ENCODE data around the gene CPNE2.

The CPNE2 gene

DNA sequence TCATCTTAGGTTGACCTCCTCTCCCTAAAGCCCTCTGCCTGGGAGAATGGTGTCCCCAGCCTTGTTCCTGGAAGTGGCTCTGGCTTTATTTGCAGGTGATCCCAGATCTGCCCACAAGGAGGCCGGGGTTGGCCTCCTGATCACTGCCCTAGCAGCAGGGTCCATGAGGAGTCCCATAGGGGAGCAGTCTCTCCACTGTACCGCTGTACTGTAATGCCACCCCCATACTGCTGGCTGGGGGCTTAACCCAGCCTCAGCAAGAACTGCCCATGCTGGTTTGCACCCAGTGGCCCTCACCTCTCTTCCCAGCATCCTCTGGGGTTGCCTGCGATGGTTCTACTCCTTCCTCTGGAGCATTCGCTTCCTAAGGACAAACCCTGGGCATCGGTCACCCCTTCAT lies 54.4 kb downstream of the CPNE2 start:
- DNase-seq = no peak

- DNase-seq = no peak
Measured at GRCh38 chr16:57147381-57148221, 55.2 kb downstream of the CPNE2 start.

GRCh38 chr16:57148481-57148880 lies 56.1 kb downstream of the CPNE2 start:
- DNase-seq = no peak

GRCh38 chr16:57149391-57149790 lies 57.0 kb downstream of the CPNE2 start:
- DNase-seq = no peak

- no peak for DNase-seq
Measured at GRCh38 chr16:57150682-57151330, 58.4 kb downstream of the CPNE2 start.

DNA sequence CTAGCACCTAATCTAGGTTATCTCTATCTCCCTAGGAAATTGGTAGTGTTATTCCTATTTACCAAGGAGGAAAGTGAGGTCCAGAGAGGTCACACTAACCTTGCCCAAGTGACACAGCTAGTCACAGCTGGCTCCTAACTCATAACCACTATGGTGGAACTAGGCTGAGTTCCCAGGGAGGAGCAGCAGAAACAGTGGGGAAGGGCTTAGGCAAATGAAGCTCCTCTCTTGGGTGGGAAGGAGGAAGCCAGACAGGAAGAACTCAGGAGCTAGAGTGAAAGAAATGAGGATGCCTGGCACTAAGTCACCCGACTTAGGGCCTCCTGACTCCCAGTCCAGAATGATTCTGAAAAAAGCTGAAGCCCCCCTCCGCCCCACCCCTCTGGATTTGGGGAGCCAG lies 59.0 kb downstream of the CPNE2 start:
- no peak for DNase-seq

- no peak for DNase-seq
Measured at GRCh38 chr16:57152096-57153093, 60.0 kb downstream of the CPNE2 start.

DNA sequence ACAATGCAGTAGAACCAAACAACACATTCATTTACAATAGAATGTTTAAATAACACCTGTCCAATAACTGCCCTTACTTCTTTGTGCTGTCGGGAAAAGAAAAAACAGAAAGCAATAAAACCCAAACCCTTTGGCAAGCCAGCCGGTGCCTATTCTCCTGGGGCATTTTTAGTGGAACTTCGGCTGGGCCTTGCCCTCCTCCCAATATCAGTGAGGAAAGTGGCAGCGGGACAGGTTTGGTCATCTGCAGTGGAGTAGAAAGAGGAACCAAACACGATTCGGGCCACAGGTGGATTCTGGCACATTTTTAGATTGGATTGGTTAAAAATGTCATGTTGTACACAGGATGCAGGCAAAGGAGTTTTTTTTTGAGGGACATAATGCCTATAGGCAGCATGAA lies 61.5 kb downstream of the CPNE2 start:
- no peak for DNase-seq

- DNase-seq = no peak
Measured at GRCh38 chr16:57155702-57156350, 63.4 kb downstream of the CPNE2 start.

DNA sequence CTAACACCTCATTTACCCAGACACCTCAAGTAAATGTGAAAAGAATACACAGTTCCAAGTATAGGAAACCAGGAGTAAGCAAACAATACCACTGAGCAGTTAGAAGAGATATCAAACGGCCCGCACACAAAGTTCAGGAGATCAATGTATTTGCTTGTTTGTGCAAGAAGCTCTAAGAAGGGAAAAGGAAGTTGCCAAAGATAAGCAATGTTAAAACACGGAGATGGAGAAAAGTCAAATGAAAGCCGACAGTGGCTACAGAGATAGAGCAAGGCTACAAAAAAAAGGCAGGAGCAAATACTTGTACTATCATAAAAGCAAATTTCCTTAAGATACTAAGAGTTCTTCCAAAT lies 63.9 kb downstream of the CPNE2 start:
- DNase-seq = no peak

- no peak for DNase-seq
Measured at GRCh38 chr16:57157533-57157932, 65.2 kb downstream of the CPNE2 start.

GRCh38 chr16:57159447-57159846 lies 67.1 kb downstream of the CPNE2 start:
- no peak for DNase-seq

GRCh38 chr16:57163842-57164241 lies 71.5 kb downstream of the CPNE2 start:
- DNase-seq = no peak

GRCh38 chr16:57165483-57165882 lies 73.1 kb downstream of the CPNE2 start:
- DNase-seq = no peak

DNA sequence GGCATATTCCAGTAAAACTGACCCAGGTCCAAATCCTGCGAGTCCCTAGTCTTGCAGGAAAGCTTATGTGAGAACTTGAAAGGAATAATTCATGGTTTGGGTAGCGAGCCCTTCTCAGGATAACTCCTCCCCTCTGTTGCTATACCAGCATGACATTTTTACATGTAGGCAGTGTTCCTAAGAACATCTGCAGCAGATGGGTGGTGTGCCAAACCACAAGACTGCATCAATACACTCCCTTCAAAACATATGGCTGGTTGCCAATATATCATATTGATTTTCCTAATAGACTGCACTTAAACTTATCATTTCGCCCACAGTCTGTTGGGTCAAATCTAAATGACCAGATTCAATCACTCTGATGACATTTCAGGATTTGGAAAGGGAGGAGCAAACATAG lies 73.6 kb downstream of the CPNE2 start:
- no peak for DNase-seq

- no peak for DNase-seq
Measured at GRCh38 chr16:57166451-57166850, 74.1 kb downstream of the CPNE2 start.

GRCh38 chr16:57166951-57167350 lies 74.6 kb downstream of the CPNE2 start:
- DNase-seq = no peak

GRCh38 chr16:57167538-57167937 lies 75.2 kb downstream of the CPNE2 start:
- DNase-seq = no peak

DNA sequence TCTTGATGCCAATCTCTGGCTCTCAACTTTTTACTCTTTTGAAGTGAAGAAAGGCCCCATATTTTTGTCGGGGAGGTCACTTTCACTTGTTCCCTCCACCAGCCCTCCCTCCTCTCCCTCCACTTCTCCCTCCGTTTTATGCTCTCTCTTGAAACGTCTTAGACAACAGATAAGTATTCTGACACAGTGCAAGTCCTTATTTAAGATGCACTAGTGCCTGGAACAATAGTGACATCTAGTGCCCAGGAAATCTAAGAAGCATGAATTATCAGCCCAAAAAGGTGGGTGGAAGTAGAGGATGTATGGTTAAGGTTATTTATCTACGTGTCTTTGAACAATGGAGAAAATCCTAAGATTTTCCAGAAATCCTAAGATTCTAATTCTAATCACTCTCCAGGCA lies 75.6 kb downstream of the CPNE2 start:
- DNase-seq = peak; percentile 39

GRCh38 chr16:57169327-57169726 lies 76.9 kb downstream of the CPNE2 start:
- no peak for DNase-seq

DNA sequence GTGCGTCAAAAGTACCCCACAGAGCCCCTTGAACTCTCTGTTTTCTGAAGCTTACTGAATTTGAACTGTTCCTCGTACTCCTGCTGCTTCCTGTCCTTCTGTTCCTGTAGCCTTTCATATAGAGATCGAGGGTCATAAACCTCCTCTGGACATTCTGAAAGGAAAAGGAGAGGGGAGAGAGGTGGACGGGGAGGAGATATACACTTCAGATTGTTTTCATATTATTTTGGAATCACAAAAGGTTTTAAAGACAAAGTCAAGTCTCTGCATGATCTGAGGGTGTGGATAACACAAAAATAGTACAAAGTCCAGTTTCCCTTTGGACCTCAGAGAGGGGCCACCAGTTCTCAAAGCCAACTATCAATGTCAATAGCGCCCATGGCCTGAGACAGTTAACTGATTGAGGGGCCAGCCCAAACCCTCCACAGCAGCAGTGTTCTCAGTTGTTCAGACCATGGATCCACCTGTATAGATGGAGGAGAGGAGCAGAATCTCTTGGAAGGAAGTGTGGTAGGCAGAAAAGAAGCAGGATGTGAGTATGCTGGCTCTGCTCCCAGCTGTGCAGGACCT lies 80.4 kb downstream of the CPNE2 start:
- no peak for DNase-seq

DNA sequence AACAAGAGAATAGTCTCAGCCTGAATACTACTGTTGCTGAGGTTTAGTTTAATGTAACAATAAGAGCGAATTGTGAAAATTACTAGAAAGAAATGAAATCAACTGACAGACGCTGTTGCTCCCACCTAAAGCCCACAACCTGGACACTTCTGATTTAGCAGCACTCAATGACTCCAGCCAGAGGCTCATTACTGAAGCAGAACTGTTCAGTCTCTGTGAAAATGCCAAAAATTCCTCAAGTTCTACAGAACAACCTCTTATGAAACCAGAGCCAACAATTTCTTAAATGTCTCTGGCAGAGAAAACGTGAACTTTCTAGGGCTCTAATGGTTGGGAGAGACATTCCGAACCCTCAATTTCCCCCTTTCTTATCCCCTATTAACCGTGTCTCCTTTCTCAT lies 83.5 kb downstream of the CPNE2 start:
- no peak for DNase-seq

DNA sequence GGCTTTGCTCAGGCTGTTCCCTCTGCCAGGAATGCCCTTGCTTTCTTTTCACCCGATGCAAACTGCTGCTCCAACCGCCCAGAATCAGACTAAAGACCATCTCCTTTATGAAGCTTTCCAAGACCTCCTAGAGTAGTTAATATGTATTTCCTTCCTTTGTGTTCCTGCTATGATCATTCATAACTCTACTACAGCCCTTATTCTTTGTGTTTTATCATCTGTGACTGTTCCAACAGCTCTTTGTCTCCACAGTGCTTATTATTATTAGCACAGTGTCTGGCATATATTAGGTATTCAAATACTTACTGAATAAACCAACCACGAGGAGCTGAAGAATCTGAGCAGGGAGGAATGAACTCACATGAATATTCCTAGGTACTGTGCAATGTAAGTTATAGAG lies 85.8 kb downstream of the CPNE2 start:
- DNase-seq = no peak

Data from NCI-H2227 treated with DMSO at 0.1 percent for 48 hours (cell line).